Activated naive CD4-positive, alpha-beta T cell treated with anti-CD3 and anti-CD28 coated beads for 36 hours (primary cell): ENCODE measurements around the gene FHAD1. TPM values are rescaled to one million over a fixed set of nuclear protein-coding genes. Genes with fewer than 3 reads are reported as not detected.
"Not testable (repeated sequence)": the region's sequence is repeated elsewhere in the genome, so short reads cannot be mapped to it uniquely, and the experiment has no call there.

ENCODE experiments used
- CTCF ChIA-PET: fragments of 350-600 bp; sonication (Branson Sonifier 250); formaldehyde crosslinking; loops from one replicate; lab custom pipeline; 2021; ENCODE audit warnings: antibody characterized with exemption; lab: Charles Lee
- DNase-seq: peaks from one replicate; pipeline ENCODE4 v3.0.0-alpha.2; 2020
- H3K27ac Mint-ChIP-seq: one replicate; pipeline ENCODE4 v1.8.0; 2021; ENCODE audit warnings: mild to moderate bottlenecking, mixed read lengths
- H3K27me3 Mint-ChIP-seq: one replicate; pipeline ENCODE4 v1.8.0; 2021; ENCODE audit warnings: low read depth, mixed read lengths
- H3K36me3 Mint-ChIP-seq: one replicate; pipeline ENCODE4 v1.8.0; 2021; ENCODE audit warnings: low read depth, mixed read lengths
- H3K4me1 Mint-ChIP-seq: one replicate; pipeline ENCODE4 v1.8.0; 2021; ENCODE audit warnings: low read depth, mixed read lengths
- H3K4me3 Mint-ChIP-seq: one replicate; pipeline ENCODE4 v1.8.0; 2021; ENCODE audit warnings: mild to moderate bottlenecking, moderate library complexity, mixed read lengths
- H3K9me3 Mint-ChIP-seq: one replicate; pipeline ENCODE4 v1.8.0; 2021; ENCODE audit warnings: mixed read lengths
- intact Hi-C: fragments of 100-400 bp; cut with micrococcal nuclease; formaldehyde crosslinking; loops from one replicate; pipeline ENCODE4 v1.15.1; 2023
- total RNA-seq, 2 experiments: library from RNA; stranded (reverse); gene quantifications; one replicate each; pipeline ENCODE4 v1.2.3, GENCODE V29; 2021

The FHAD1 gene
- total RNA-seq, 2 experiments from 2014 or later = 0.45 TPM; not detected in 1

- DNase-seq = no peak
- Mint-ChIP-seq H3K27ac (no peak overlapping the region), H3K27me3 (no peaks in the 10 kb centered on the region), H3K4me1 (no peaks in the 10 kb centered on the region), H3K4me3 (no peak overlapping the region), H3K9me3 (no peaks in the 10 kb centered on the region), H3K36me3 (peaks cover 2% of the 10 kb centered on the region)
- CTCF ChIA-PET = interaction anchor here (0.6 to 8.5 kb wide), 12 partner anchors 10 to 114 kb away, joined by 3 to 101 read pairs (median 4); no protein-coding TSS in a partner anchor
- intact Hi-C loops = loop anchor here (1.0 to 5.0 kb wide), 2 partner anchors 108 to 311 kb away; partner anchors contain the start of gene TMEM82
These were observed 184.5 kb downstream of the FHAD1 start for GRCh38 chr1:15431571-15431948.

GRCh38 chr1:15432324-15432723 is 185.3 kb downstream of the FHAD1 start:
- Mint-ChIP-seq H3K36me3 (no peaks in the 10 kb centered on the region), H3K4me1 (no peaks in the 10 kb centered on the region), H3K27ac (no peak overlapping the region), H3K9me3 (no peaks in the 10 kb centered on the region), H3K4me3 (no peak overlapping the region), H3K27me3 (no peaks in the 10 kb centered on the region)
- intact Hi-C loops = loop anchor here (5.0 kb wide), 1 partner anchor 310 kb away; the partner anchor contains the start of gene TMEM82
- DNase-seq = no peak
- CTCF ChIA-PET = interaction anchor here (0.6 to 8.5 kb wide), 8 partner anchors 9 to 108 kb away, joined by 3 to 101 read pairs (median 4); no protein-coding TSS in a partner anchor

DNA sequence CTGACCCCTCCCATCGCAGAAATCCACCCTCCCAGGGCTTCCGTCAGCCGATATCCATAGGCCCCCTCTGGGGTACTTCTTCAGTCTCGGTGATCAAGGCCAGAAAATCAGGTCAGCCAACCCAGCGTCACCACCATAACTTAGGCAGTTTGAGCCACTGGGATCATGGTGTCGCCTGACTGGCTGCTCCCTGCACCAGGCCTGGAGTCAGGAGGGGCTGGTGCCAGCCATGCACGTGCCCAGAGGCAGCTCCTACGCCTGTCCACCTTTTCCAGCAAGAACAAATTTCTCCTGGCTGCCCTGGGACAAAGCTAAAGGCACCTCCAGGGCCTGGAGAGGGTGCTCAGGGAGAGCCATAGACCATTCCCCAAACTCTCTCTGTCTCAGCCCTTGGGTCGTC is 186.4 kb downstream of the FHAD1 start:
- intact Hi-C loops = loop anchor here (5.0 kb wide), 1 partner anchor 309 kb away; the partner anchor contains the start of gene TMEM82
- CTCF ChIA-PET = interaction anchor here (8.5 kb wide), 1 partner anchor 110 kb away, joined by 101 read pairs; no protein-coding TSS in a partner anchor
- Mint-ChIP-seq H3K27me3 (no peaks in the 10 kb centered on the region), H3K4me3 (no peak overlapping the region), H3K9me3 (no peaks in the 10 kb centered on the region), H3K4me1 (no peaks in the 10 kb centered on the region), H3K36me3 (no peaks in the 10 kb centered on the region), H3K27ac (no peak overlapping the region)
- DNase-seq = no peak

- not testable (repeated sequence) for H3K4me1 Mint-ChIP-seq, H3K27me3 Mint-ChIP-seq, H3K27ac Mint-ChIP-seq, H3K4me3 Mint-ChIP-seq, H3K9me3 Mint-ChIP-seq, DNase-seq, H3K36me3 Mint-ChIP-seq
- CTCF ChIA-PET = interaction anchor here (0.6 to 8.5 kb wide), 4 partner anchors 10 to 283 kb away, joined by 3 to 101 read pairs (median 4); no protein-coding TSS in a partner anchor
- intact Hi-C loops = loop anchor here (5.0 kb wide), 1 partner anchor 308 kb away; the partner anchor contains the start of gene TMEM82
These were observed 187.7 kb downstream of the FHAD1 start for GRCh38 chr1:15434739-15435138.

DNA sequence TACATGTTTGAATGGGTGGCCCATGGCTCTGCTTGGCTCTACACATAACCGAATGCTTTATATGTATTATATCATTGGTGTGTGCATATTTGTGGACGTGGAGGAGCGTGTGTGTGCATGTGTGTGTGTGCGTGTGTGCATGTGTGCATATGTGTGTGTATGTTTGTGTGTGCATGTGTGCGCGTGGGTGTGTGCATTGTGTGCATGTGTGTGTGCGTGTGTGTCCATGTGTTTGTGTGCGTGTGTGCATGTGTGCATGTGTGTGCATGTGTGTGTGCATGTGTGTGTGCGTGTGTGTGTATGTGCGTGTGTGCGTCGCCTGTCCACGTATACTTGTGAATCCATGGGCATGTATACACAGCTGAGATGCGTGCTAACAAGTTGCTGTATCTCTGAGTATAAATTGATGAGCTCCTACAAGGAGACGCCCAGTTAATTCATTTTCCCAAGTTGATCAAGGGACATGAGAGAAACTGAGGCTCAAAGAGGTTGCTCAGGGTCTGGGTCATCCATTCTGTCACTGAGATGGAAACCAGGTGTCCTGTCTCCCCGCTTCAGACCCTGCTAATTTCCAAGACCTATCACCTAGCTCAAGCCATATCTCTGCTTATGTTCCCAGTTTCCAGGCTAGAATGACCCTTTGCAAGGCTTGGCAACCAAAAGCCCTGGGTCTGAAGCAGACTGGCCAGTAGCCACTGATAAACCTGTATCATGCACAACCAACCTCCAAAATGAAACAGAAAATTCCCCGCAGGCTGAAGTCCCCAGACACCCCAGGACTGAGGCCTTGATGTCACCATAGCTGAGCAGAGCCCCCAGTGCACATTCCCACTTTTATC is 188.4 kb downstream of the FHAD1 start:
- Mint-ChIP-seq H3K27me3 (no peaks in the 10 kb centered on the region), H3K27ac (no peak overlapping the region), H3K36me3 (no peaks in the 10 kb centered on the region), H3K4me3 (no peak overlapping the region), H3K9me3 (no peaks in the 10 kb centered on the region), H3K4me1 (no peaks in the 10 kb centered on the region)
- intact Hi-C loops = no loop called here
- CTCF ChIA-PET = interaction anchor here (0.5 to 8.5 kb wide), 6 partner anchors 9 to 282 kb away, joined by 3 to 101 read pairs (median 4); no protein-coding TSS in a partner anchor
- DNase-seq = no peak

DNA sequence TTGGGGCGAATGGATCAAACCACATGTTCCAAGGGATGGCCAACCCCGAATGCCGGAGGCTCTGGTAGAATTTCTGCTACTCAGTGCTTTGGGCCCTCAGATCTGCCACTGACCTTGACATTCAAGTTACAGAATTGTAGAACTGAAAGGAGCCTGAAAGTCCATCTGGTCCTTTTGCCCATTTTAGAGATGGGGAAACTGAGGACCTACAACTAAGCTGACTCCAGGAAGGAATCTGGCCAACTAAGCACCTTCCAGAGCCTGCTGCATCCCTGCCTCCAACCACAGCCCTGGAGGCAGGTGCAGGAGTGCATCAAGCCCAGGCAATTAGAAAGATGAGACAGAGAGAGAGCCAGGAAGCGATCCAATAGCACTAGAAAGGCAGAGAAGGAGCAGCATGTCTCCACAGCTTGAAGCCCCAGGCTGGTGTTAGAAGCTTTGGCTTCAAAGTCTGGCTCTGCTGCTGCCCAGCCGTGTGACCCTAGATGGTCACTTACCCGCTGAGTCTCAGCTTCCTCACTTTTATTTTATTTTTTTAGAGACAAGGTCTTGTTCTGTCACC is 189.9 kb downstream of the FHAD1 start:
- H3K9me3 Mint-ChIP-seq = no peaks in the 10 kb centered on the region
- no peaks in the 10 kb centered on the region for H3K27me3 Mint-ChIP-seq
- intact Hi-C loops = no loop called here
- no peak for DNase-seq
- no peaks in the 10 kb centered on the region for H3K4me1 Mint-ChIP-seq
- CTCF ChIA-PET = interaction anchor here (8.5 kb wide), 1 partner anchor 113 kb away, joined by 101 read pairs; no protein-coding TSS in a partner anchor
- H3K36me3 Mint-ChIP-seq = no peaks in the 10 kb centered on the region
- no peak overlapping the region for H3K4me3 Mint-ChIP-seq
- no peak overlapping the region for H3K27ac Mint-ChIP-seq

GRCh38 chr1:15439325-15439724 is 192.3 kb downstream of the FHAD1 start:
- no peak overlapping the region for H3K4me3 Mint-ChIP-seq
- H3K4me1 Mint-ChIP-seq = no peaks in the 10 kb centered on the region
- DNase-seq = no peak
- no peaks in the 10 kb centered on the region for H3K27me3 Mint-ChIP-seq
- CTCF ChIA-PET = no interaction called here
- no peaks in the 10 kb centered on the region for H3K9me3 Mint-ChIP-seq
- intact Hi-C loops = no loop called here
- no peaks in the 10 kb centered on the region for H3K36me3 Mint-ChIP-seq
- H3K27ac Mint-ChIP-seq = no peak overlapping the region

DNA sequence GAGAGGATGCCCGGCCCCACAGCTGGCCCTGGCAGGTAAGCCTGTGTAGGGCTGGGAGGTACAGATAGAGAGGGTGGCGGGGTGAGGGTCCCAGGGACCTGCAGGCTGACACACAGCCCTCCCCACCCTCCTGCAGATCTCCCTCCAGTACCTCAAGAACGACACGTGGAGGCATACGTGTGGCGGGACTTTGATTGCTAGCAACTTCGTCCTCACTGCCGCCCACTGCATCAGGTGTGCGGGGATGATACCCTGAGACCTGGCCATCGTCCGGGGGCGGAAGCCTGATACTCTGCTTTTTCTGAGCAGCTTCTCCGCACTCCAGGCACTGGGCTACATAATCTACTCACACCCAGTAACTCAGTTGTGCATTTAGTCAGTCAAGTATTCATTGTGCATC is 193.3 kb downstream of the FHAD1 start:
- no peak overlapping the region for H3K27ac Mint-ChIP-seq
- no peaks in the 10 kb centered on the region for H3K4me1 Mint-ChIP-seq
- no peaks in the 10 kb centered on the region for H3K27me3 Mint-ChIP-seq
- H3K9me3 Mint-ChIP-seq = no peaks in the 10 kb centered on the region
- H3K4me3 Mint-ChIP-seq = no peak overlapping the region
- CTCF ChIA-PET = no interaction called here
- intact Hi-C loops = no loop called here
- H3K36me3 Mint-ChIP-seq = no peaks in the 10 kb centered on the region
- DNase-seq = no peak

- CTCF ChIA-PET = interaction anchor here (0.6 kb wide), 1 partner anchor 9 kb away, joined by 3 read pairs; no protein-coding TSS in a partner anchor
- Mint-ChIP-seq H3K4me3 (no peak overlapping the region), H3K9me3 (no peaks in the 10 kb centered on the region), H3K36me3 (no peaks in the 10 kb centered on the region), H3K4me1 (no peaks in the 10 kb centered on the region), H3K27ac (no peak overlapping the region), H3K27me3 (peaks cover 2% of the 10 kb centered on the region)
- intact Hi-C loops = no loop called here
- no peak for DNase-seq
These were observed 194.2 kb downstream of the FHAD1 start for GRCh38 chr1:15441247-15441646.

DNA sequence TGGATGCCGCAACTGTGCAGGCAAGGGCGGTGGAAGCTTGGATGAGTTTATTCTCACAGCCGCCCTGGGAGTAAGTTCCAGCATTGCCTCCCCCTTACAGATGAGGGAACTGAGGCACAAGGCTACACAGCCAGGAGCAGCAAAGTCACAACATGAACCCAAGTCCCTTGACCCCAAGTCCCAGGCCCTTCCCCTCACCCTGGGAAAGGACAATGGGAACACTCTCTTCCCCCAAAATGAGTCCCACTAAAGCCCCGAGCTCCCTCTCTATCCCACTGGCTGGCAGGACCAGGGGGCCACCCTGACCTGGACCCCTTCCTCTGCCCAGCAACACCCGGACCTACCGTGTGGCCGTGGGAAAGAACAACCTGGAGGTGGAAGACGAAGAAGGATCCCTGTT is 195.1 kb downstream of the FHAD1 start:
- Mint-ChIP-seq H3K27me3 (peaks cover 2% of the 10 kb centered on the region), H3K4me1 (no peaks in the 10 kb centered on the region), H3K9me3 (no peaks in the 10 kb centered on the region), H3K27ac (no peak overlapping the region), H3K4me3 (no peak overlapping the region), H3K36me3 (no peaks in the 10 kb centered on the region)
- CTCF ChIA-PET = interaction anchor here (0.7 kb wide), 1 partner anchor 113 kb away, joined by 3 read pairs; no protein-coding TSS in a partner anchor
- intact Hi-C loops = no loop called here
- no peak for DNase-seq

GRCh38 chr1:15442759-15443158 is 195.7 kb downstream of the FHAD1 start:
- H3K27me3 Mint-ChIP-seq = peaks cover 2% of the 10 kb centered on the region
- CTCF ChIA-PET = no interaction called here
- DNase-seq = no peak
- intact Hi-C loops = no loop called here
- no peak overlapping the region for H3K4me3 Mint-ChIP-seq
- no peaks in the 10 kb centered on the region for H3K36me3 Mint-ChIP-seq
- H3K4me1 Mint-ChIP-seq = no peaks in the 10 kb centered on the region
- H3K9me3 Mint-ChIP-seq = no peaks in the 10 kb centered on the region
- no peak overlapping the region for H3K27ac Mint-ChIP-seq

DNA sequence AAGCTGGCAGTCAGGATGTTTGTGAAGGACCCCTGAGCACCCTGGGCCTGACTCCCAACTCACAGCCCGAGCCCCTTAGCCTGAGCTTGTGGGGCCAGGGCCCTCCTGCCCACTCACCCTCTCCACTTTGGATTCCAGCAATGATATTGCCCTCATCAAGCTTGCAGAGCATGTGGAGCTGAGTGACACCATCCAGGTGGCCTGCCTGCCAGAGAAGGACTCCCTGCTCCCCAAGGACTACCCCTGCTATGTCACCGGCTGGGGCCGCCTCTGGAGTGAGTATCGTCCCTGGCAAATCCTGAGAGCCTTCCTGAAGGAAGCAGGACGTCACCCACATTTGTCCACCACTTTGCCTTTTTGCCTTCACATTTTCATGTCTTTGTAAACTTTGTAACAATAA is 196.3 kb downstream of the FHAD1 start:
- no peaks in the 10 kb centered on the region for H3K4me1 Mint-ChIP-seq
- intact Hi-C loops = no loop called here

More for the DNA sequence above, 196.3 kb downstream of the FHAD1 start:
- H3K4me3 Mint-ChIP-seq = no peak overlapping the region
- H3K27me3 Mint-ChIP-seq = peaks cover 2% of the 10 kb centered on the region
- H3K36me3 Mint-ChIP-seq = no peaks in the 10 kb centered on the region
- CTCF ChIA-PET = no interaction called here
- DNase-seq = no peak
- no peaks in the 10 kb centered on the region for H3K9me3 Mint-ChIP-seq
- H3K27ac Mint-ChIP-seq = no peak overlapping the region
